ENCODE data around the gene P4HB. TPM values are rescaled to one million over a fixed set of nuclear protein-coding genes. Genes with fewer than 3 reads are reported as not detected.

Gene P4HB
- total RNA-seq, 1 donor, result 763 TPM

DNA sequence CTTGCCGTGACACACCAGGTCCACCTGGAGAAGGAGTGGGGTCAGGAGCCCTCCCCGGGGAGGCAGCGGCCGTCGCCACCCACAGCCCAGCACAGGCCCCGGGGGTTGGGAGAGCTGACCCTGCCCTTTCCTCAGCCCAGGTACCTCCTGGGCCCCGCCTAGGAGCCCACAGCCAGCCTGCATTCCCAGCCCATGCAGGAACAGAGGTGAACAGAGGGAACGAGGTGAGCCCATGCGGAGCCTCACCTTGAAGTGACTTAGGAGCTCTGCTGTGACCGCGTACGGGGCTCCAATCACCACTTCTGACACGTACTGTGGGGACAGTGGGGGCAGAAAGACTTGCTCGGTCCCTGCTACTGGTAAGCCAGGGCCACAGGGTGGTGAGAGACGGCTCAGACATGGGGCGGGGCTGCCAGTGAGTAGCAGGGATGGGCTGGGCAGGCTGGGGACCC lies 45.1 kb upstream of the P4HB start:
- H3K4me3 ChIP-seq (ENCODE audit: low read depth, low read length), result no peak overlapping the region
- TF ChIP-seq, protein P1, sequence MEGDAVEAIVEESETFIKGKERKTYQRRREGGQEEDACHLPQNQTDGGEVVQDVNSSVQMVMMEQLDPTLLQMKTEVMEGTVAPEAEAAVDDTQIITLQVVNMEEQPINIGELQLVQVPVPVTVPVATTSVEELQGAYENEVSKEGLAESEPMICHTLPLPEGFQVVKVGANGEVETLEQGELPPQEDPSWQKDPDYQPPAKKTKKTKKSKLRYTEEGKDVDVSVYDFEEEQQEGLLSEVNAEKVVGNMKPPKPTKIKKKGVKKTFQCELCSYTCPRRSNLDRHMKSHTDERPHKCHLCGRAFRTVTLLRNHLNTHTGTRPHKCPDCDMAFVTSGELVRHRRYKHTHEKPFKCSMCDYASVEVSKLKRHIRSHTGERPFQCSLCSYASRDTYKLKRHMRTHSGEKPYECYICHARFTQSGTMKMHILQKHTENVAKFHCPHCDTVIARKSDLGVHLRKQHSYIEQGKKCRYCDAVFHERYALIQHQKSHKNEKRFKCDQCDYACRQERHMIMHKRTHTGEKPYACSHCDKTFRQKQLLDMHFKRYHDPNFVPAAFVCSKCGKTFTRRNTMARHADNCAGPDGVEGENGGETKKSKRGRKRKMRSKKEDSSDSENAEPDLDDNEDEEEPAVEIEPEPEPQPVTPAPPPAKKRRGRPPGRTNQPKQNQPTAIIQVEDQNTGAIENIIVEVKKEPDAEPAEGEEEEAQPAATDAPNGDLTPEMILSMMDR (IDR thresholded peaks at IDR 0.05; ENCODE audit: insufficient read depth, low read length), result no peak
- DNase-seq (ENCODE audit: low read depth), result no peak

DNA sequence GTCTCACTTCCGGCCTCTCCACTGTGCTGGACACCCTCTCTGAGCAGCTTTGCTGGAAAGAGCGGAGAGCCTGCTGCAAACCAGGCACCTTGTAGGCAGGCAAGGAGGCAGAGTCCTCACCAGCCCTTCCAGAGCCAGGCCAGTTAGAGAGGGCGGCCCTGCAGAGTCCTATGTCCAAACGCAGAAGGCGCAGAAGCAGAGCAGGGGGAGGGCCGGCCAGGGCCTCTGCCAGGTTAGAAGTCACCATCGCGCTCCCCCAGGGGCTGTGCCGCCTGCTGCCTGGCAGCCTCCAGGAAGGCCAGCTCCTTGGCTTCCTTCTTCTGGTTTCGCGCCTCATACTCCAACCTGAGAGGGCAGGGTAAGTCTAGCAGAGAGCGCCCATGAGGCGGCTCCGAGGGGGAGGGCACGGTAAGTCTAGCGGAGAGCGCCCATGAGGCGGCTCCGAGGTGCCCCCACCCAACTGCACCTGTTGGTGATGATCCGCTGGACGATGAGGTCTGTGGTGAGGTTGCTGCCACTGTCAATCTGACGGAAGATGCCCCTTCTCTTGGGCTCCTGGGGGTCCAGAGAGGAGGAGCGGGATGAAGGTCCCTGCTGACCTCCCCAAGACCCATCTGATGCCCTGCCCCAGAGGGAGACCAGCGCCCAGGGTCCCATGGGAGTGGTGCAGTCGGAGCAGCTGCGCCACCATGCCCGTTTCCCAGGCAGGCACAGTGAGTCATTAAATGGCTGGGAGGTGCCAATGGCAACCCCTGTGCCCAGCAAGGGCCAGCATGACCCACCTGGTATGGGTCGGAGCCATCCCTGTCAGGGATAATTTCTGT lies 44.5 kb upstream of the P4HB start:
- no peak overlapping the region for H3K4me3 ChIP-seq (ENCODE audit: low read depth, low read length)

DNA sequence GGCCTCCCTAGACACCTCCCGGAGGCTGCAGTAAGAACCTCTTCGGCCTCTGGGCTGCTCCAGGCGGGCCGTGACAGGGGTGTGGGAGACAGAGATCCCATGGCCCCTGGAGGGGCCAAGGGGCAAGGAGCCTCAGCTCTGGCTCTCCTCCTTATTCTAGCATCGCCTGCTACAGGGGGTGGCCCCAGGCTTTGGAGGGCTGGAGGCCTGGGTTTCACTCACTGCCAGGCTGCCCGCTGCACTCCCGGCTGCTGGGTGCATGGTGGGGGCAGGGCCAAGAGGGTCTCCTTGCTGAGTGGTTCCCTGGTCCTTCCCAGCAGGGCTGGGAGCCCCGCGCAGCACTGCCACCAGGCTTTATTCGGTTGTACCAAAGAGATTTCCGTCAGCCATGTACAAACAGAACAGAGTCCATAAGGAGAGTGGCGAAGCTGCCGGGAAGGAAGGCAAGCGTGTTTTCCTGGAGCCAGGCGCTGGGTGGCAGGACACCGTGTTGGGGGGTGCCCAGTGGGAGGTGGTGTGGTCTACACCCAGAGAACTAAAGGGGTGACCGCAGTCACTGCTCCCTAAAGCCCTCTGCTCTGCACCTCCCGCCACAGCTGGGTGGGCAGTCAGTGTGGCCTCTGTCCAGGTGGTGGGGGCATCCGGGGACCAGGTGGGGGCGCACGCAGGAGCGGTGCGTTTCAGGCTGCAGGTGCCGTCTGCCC lies 43.7 kb upstream of the P4HB start:
- no peak overlapping the region for H3K4me3 ChIP-seq (ENCODE audit: low read depth, low read length)
- no peak for DNase-seq (ENCODE audit: low read depth)
- TF ChIP-seq, protein P1 (IDR thresholded peaks at IDR 0.05; ENCODE audit: insufficient read depth, low read length), result no peak

More for the DNA sequence above, 44.5 kb upstream of the P4HB start:
- TF ChIP-seq, protein P1 (IDR thresholded peaks at IDR 0.05; ENCODE audit: insufficient read depth, low read length), result no peak
- DNase-seq (ENCODE audit: low read depth), result no peak

DNA sequence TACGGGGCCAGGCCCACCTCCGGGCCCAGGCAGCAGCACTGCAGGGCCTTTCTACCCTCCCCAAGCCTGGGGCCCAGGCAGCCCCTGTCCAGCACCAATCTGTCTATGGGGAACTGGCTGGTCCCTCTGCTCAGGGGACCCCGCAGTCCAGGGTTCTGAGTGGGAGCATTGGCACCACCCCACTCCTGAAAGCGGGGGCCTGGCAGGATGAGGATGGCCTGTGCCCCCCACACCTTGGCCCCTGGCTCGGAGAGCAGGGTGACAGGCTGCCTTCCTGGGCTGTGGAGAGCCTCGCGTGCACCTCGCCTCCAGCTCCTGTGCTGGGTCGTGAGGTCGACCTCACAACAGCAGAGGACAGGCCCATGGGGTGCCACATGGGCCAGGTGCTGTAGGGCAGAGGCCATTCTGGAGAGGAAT lies 43.1 kb upstream of the P4HB start:
- no peak for DNase-seq (ENCODE audit: low read depth)
- TF ChIP-seq, protein P1 (IDR thresholded peaks at IDR 0.05; ENCODE audit: insufficient read depth, low read length), result no peak
- H3K4me3 ChIP-seq (ENCODE audit: low read depth, low read length), result no peak overlapping the region

DNA sequence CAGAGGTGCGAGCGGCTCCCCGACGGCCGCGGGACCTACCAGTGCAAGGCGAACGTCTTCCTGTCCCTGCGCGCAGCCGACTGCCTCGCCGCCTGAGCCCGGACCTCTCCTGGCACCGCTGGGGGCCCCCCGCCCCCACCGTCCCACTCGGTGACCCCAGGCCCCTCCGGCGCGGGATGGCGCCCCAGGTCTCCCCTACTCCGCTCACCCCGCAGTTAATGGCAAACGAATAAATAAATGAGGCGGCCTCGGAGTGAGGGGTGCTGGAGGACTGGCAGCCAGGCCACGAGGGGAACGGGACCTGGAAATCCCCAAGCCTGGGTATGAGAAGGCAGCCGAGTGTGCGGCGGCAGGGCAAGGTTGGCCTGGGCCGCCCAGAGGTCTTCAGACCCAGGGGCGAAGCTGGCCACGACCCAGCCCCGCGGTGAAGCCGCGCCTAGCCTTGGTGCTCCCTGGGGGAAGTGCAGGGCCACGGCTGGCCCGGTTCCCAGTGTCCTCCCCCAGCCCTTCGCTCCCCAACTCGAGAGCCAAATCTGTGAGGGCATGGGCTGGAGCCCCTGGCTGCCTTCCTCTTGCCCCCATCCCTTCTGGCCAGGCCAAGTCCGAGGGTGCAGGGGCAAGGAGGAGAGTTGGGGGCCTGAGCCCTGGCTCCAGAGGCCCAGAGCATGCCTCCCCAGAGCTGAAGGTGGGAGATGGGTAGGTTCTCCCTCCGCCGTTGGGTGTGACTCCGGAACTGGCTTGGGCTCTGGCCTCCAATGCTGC lies 42.5 kb upstream of the P4HB start:
- no peak for DNase-seq (ENCODE audit: low read depth)
- TF ChIP-seq, protein P1 (IDR thresholded peaks at IDR 0.05; ENCODE audit: insufficient read depth, low read length), result no peak
- no peak overlapping the region for H3K4me3 ChIP-seq (ENCODE audit: low read depth, low read length)

DNA sequence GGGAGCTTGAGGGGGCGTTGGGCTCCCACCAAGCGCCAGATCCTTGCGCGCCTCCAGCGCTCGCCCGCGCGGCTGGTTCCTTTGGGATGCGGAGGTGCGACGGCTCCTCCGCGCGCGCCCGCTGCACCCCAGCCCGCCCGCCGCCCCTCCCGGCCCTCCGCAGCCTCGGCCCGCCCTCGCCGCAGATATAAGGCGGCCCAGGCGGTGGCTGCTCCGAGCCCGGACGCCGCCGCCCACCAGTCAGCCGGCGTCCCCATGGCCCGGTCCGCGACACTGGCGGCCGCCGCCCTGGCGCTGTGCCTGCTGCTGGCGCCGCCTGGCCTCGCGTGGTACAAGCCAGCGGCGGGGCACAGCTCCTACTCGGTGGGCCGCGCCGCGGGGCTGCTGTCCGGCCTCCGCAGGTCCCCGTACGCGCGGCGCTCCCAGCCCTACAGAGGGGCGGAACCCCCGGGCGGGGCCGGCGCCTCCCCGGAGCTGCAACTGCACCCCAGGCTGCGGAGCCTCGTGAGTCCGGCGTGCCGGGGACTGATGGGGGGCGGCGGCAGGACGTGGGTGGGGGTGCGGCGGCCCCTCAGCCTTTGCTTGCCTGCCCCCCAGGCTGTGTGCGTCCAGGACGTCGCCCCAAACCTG lies 41.8 kb upstream of the P4HB start, which contains the start of gene NPB:
NPB (plus strand) TSS at position 216 of the 630 bp plus-strand sequence; CDS start at position 256, 40 bp downstream.
- TF ChIP-seq, protein P1 (IDR thresholded peaks at IDR 0.05; ENCODE audit: insufficient read depth, low read length), result no peak
- H3K4me3 ChIP-seq (ENCODE audit: low read depth, low read length), result peak within 1 kb of the TSS; percentile 40
- DNase-seq (ENCODE audit: low read depth), result no peak
